Measurements from ENCODE around the gene EVC2.

DNA sequence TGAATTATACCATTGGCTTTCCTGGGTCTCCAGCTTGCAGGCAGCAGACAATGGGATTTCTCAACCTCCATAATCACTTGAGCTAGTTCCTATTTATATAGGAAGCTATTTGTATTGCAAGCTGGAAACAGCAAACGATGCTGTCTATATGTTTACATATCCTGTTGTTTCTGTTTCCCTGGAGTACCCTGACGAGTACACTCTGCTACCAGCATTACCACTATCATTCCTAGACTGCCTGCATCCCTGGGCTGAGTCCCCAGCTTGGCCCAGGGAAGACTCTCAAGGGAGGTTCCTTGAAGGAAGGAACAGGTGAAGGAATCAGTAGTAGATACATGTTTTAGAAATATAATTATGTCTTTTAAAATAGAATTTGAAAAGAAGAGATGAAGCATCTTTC lies 81.4 kb downstream of the EVC2 start:
- TF ChIP-seq, protein P1, sequence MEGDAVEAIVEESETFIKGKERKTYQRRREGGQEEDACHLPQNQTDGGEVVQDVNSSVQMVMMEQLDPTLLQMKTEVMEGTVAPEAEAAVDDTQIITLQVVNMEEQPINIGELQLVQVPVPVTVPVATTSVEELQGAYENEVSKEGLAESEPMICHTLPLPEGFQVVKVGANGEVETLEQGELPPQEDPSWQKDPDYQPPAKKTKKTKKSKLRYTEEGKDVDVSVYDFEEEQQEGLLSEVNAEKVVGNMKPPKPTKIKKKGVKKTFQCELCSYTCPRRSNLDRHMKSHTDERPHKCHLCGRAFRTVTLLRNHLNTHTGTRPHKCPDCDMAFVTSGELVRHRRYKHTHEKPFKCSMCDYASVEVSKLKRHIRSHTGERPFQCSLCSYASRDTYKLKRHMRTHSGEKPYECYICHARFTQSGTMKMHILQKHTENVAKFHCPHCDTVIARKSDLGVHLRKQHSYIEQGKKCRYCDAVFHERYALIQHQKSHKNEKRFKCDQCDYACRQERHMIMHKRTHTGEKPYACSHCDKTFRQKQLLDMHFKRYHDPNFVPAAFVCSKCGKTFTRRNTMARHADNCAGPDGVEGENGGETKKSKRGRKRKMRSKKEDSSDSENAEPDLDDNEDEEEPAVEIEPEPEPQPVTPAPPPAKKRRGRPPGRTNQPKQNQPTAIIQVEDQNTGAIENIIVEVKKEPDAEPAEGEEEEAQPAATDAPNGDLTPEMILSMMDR (conservative IDR thresholded peaks at IDR 0.05; ENCODE audit: low read depth, low read length), result no peak
- TF ChIP-seq EZH2 (IDR thresholded peaks at IDR 0.05; ENCODE audit: low read length, unreplicated experiment) (no peak), EZH2phosphoT487 (IDR thresholded peaks at IDR 0.05; ENCODE audit: borderline replicate concordance, low read length) (no peak)

All from PC-3 (cell line).